ENCODE measurements around the gene TMEM218.
"Not testable (repeated sequence)": the region's sequence is repeated elsewhere in the genome, so short reads cannot be mapped to it uniquely, and the experiment has no call there.

The TMEM218 gene

GRCh38 chr11:125074511-125075241 lies 36.8 kb downstream of the TMEM218 start:
- no peak for DNase-seq

GRCh38 chr11:125073616-125074483 lies 37.6 kb downstream of the TMEM218 start:
- no peak for DNase-seq

GRCh38 chr11:125072961-125073590 lies 38.4 kb downstream of the TMEM218 start:
- no peak for DNase-seq

GRCh38 chr11:125072218-125072960 lies 39.0 kb downstream of the TMEM218 start:
- DNase-seq = no peak

GRCh38 chr11:125071846-125072217 lies 39.6 kb downstream of the TMEM218 start:
- no peak for DNase-seq

GRCh38 chr11:125071435-125071834 lies 40.0 kb downstream of the TMEM218 start:
- no peak for DNase-seq

GRCh38 chr11:125070699-125071254 lies 40.6 kb downstream of the TMEM218 start:
- no peak for DNase-seq

GRCh38 chr11:125069796-125070195 lies 41.6 kb downstream of the TMEM218 start:
- no peak for DNase-seq

- DNase-seq = no peak
Observed at GRCh38 chr11:125069008-125069407, 42.4 kb downstream of the TMEM218 start.

GRCh38 chr11:125068368-125068767 lies 43.1 kb downstream of the TMEM218 start:
- no peak for DNase-seq

GRCh38 chr11:125064070-125064469 lies 47.4 kb downstream of the TMEM218 start:
- DNase-seq = no peak

- DNase-seq = no peak
Observed at GRCh38 chr11:125063429-125064043, 47.9 kb downstream of the TMEM218 start.

GRCh38 chr11:125062931-125063428 lies 48.4 kb downstream of the TMEM218 start, which contains the start of gene SLC37A2:
SLC37A2 (plus strand) TSS chr11:125063305; CDS start chr11:125063368, 63 bp downstream.
- DNase-seq = peak; percentile 24

- DNase-seq = no peak
Observed at GRCh38 chr11:125062218-125062930, 49.1 kb downstream of the TMEM218 start.

GRCh38 chr11:125061281-125061680 lies 50.1 kb downstream of the TMEM218 start:
- DNase-seq = no peak

GRCh38 chr11:125057693-125058016 lies 53.8 kb downstream of the TMEM218 start:
- DNase-seq = no peak

GRCh38 chr11:125056931-125057692 lies 54.3 kb downstream of the TMEM218 start:
- no peak for DNase-seq

GRCh38 chr11:125056111-125056510 lies 55.3 kb downstream of the TMEM218 start:
- not testable (repeated sequence) for DNase-seq

GRCh38 chr11:125055107-125055715 lies 56.2 kb downstream of the TMEM218 start:
- DNase-seq = no peak

- no peak for DNase-seq
Observed at GRCh38 chr11:125053167-125053566, 58.3 kb downstream of the TMEM218 start.

Measured in activated T-cell treated with anti-CD3 and anti-CD28 coated beads for 4 hours (primary cell).